ENCODE data around the gene RNF150.
"Not testable (repeated sequence)": the region's sequence is repeated elsewhere in the genome, so short reads cannot be mapped to it uniquely, and the experiment has no call there.

The RNF150 gene

DNA sequence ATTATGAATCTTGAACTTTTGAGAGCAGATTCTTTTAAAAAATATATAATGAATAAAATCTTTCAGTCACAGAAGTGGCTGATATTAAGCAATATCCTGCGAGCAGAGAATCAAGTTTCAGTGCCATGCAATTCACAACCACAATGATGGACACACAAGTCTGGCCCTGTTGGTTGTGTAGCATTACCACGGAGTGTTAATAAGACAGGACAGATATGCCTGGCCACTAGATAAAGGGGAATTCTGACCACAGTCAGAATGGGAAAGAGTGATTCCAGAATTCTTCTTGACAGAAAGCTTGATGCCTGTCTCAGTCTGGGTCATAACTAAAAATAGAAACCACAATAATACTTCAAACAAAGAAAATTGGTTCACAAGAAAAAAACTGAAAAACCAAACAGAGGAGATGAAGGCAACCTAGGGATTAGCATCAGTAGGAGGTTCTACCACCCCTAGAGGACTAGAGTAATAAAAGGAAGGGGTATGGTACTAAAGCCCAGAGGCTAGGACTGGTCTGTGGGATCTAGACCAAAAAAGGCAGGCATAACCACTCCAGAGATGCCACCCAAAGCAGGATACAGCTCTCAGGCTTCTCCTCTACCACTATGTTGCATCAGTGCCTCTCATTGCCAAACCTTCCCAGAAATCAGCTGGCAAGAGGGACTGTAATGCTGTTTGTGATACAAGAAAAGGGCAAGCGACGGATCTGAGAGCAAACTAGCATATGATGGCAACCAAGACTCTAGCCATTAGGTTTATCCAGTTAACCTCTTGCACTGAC is 59.0 kb downstream of the RNF150 start:
- no peak for DNase-seq

DNA sequence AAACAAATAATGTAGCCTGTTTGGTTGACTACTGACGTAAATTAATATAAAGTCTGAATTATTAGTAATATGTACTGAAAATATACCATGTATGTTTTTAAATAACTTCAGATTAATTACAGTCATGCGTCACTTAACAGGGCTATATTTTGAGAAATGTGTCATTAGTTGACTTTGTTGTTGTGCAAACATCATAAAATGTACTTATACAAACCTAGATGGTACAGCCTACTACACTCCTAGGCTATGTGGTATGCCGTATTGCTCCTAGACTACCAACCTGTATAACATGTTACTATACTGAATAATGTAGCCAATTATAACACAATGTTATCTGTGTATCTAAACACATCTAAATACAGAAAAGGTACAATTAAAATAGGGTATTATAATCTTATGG is 66.6 kb downstream of the RNF150 start:
- DNase-seq = no peak

DNA sequence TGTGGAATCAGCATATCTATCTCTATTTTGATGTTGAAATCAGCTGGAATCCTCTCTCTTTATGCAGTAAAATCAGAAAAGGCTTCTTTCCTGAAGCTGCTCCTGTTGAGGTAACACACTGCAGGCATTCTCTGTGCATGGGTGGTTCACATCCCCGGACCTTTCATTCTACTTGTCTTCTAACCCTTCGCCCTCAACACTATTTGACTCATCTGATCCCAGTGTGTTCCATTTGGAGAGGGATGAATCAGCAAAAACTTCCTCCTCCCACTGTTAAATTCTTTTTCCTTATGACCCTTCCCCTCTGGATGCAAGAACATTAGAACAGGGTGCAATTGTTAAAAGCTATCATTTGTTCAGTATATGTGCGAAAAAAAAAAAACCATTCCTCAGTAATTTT is 67.4 kb downstream of the RNF150 start:
- DNase-seq = no peak

DNA sequence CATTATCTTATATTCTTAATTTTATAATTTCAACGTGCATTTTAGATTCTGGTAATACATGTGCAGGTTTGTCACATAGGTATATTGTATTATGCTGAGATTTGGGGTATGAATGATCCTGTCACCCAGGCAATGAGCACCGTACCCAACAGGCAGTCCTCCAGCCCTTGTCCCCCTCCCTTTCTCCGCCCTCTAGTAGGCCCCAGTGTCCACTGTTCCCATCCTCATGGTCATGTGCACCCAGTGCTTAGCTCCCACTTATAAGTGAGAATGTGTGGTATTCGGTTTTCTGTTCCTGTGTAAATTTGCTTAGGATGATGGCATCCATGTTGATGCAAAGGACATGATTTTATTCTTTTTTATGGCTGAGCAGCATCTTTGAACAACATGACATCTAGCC is 70.6 kb downstream of the RNF150 start:
- no peak for DNase-seq

DNA sequence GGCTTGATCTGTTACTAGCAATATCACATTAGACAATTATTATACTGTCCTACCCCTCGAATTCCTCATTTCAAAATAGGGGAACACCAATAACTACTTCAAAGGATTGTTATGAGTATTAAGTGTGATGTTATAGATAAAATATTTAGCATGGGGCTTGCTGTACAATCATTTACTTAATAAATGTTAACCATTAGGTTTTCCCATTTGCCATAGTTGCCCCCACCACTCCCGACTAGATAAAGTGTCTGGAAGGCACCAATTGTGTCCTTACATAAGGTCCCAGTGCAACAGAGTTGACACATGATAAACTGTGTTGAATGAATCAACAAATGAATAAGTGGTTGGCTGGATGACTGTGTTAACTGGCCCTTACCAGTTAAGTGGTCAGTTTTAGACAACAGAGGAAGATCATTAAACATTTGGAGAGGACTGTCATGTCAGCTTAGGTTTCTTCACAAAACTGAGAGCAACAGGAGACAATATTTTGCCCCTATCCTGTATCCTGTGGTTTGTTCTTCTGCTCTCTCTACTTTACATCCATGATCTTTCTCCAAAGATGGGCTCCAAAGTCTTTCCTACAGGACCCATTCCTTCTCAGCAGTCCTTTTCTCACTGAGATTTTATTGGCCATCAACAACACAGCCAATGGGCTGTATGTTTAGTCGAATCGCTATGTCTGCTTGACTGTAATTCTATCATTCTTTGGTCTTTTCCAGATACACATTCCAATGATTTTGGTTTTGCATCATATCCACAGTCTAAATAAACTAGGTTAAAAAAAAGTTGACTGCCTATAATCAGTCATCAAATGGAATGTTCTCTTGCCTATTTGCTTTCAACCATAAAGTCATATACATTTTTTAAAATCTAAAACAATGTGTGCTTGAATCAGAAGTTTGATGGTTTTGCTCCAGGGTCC is 74.4 kb downstream of the RNF150 start:
- DNase-seq = no peak

DNA sequence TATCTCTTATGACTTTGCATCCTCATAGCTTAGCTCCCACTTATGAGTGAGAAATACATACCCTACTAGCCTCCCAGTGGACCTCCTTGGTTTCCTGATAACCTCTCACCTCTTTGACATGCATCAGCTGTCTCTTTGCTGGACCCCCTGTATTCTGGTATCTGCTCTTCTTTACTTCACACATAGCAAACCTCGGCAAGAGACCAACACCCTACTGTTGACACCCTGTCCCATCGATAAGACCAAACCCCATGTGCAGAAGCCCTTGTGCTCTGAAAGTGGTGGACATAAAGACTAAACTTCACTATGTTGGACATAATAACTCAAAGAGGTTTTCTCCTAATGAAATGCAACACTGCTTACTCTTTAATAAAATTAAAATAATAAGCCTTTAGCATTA is 75.7 kb downstream of the RNF150 start:
- DNase-seq = no peak

DNA sequence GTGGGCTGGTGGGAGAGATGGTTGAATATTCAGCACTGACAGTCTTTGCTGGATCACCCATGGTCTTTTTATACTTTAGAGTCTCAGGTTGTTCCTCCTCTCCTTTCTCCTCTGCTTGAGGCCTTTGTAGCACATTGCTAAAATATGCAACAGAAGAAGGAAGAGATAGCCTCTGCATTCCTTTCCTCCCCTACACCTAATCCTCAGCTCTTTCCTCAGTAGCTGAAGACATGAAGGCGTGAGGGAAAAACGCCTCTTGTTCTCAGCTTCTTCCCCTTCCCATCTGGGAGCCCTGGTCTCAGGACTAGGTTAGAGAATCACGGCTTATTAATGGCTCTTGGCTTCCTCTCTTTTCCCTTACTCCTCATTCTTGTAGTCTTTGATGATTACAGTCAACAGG is 76.8 kb downstream of the RNF150 start:
- DNase-seq = no peak

DNA sequence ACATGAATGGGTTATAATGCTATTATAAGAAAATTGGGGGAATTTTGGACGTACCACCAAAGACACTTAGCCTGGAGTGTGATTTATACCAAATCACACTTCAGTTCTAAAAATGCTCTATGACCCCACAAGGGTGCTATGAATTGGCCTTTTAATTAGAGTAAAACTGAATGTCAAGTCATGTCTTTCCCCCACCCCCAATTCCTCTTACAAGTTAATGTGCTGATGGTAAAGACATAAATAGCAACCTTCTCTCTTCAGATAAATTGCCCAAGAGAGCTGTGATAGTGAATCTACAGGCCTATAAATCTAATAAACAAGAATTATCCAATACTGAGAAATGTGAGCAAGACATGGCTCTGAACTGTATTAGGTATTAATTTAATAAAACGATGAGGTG is 78.8 kb downstream of the RNF150 start:
- DNase-seq = no peak

DNA sequence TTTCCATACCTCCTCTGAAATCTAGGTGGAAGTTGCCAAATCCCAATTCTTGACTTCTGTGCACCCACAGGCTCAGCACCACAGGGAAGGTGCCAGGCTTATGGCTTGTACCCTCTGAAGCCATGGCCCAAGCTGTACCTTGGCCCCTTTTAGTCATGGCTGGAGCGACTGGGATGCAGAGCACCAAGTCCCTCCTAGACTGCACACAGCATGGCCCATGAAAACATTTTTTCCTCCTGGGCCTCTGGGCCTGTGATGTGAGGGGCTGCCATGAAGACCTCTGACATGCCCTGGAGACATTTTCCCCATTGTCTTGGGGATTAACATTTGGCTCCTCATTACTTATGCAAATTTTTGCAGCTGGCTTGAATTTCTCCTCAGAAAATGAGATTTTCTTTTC is 82.3 kb downstream of the RNF150 start:
- DNase-seq = not testable (repeated sequence)

DNA sequence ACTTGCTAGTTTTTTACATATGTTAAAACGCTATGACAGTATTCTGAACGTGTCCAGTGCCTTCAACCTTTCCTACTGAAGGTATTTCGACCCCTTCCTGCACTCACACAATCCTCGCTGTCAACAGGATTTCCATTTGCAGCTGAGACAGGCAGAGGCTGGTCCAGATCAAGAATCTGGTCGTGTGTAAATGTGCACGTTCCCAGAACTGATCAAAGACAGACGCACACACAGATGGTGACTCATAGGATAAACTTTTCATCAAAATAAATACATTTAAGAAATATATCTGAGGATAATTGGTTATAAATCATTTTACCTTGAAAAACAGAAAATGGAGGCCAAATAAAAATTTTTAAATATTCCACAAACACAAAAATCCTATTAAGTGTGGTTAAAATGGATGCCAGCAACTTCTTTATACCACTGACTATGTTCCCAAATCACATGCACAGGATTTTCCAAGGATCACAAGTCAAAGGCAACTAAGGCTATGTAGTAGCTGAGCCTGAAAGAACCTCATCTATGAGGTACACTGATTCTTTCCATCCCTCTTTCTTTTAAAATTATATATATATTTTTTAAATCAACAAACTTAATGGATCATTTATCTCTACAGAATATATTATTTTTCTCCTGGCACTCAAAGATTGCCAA is 85.9 kb downstream of the RNF150 start:
- no peak for DNase-seq

DNA sequence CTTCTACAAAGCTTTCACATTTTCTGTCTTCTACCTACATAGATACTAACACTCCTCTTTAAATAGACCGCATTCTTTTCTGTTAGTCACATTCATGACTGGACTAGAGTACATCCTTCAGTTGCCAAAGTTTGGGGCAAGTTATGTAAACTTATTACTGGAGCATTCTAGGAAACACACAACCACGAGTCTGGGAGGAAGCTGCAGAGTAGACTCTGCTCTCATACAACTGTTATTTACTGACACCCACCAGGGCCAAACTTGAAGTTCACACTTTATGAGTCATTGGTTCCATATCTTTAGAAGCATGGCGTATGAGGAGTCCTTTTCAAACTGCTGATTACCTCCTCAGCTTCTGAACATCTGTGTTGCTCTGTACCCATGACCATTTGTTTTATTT is 87.0 kb downstream of the RNF150 start:
- DNase-seq = peak; percentile 54 to 89

DNA sequence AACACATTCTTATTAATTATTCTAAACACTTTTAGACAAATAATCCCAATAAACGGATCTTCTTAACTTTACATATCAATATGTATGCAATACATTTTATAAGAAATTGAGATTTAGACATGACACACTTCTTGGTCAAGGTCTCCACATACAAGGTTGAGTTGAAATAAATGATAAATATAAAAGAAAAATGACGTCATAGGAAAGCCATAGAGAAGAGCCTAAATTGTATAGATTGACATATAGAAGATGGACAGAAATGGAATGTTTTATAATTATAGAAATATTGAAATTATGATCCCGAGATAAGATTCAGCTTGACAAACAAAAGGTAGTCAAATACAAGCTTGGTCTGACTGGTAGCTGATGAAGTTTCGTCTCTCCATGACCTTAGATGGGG is 87.4 kb downstream of the RNF150 start:
- DNase-seq = no peak

DNA sequence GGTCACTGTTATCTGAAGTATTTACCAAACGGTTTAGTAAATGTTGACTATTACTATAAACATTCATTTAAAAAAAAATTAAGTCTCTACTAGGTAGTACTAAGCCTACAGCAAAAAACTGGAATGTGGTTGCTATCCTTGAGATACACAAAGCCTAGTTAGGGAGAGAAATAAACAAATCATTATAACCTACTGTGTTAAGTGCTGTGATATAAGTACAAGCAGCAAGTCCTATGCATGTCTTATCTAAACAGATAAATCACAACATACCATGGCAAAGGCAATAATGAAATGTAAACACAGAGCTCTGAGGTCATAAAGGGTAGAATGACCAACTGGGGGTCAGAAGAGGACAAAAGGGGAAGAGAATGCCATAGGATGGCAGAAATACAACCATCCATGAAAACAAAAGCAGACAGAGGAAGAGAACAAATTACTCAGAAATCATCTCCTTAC is 92.2 kb downstream of the RNF150 start:
- DNase-seq = no peak

DNA sequence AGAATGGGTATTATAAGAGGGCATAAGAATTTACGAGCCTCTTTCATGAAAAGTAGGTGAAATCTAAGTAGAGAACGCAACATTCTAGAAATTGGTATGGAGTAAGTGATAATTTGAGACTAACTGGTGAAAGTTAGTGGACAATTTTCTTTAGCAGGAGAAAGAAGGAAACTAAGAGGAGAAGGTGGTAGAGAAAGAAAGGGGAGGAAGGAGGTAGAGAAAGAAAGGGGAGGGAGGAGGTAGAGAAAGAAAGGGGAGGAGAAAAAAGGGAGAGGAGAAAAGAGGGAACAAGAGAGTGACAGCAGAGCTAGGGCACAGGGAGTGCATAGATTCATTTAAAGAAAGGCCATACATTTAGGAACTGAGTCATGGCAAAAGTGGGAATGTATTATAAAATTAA is 94.1 kb downstream of the RNF150 start:
- DNase-seq = no peak

DNA sequence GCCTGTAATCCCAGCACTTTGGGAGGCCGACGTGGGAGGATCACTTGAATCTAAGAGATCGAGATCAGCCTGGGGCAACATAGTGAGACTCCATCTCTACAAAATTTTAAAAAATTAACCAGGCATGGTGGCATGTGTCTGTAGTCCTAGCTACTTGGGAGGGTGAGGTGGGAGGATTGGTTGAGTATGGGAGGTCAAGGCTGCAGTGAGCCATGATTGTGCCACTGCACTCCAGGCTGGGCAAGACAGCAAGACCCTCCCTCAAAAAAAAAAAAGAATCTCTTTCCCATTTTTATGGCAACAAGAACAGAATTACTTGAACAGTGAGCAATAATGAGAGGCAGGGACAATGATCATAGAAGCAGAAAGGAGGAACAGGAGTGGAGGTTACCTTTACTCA is 94.8 kb downstream of the RNF150 start:
- no peak for DNase-seq

DNA sequence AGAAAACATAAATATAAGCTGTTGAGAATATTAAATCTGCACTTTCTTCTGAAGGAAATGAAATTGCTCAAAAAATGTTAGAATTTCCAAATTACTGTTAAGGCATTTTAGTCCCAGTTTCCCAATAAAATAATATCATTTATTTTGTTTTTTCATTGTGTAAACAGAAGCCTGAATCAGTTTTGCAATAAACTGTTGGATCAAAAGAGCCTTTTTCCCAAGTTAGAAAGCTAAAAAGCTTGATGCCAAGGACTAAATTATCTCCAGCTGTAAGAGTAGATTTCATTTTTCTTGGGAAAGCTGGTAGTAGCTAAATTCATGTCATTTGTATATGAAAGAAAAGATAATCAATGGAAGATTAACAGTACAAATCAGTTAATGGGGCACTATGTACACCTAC is 95.8 kb downstream of the RNF150 start:
- DNase-seq = no peak

DNA sequence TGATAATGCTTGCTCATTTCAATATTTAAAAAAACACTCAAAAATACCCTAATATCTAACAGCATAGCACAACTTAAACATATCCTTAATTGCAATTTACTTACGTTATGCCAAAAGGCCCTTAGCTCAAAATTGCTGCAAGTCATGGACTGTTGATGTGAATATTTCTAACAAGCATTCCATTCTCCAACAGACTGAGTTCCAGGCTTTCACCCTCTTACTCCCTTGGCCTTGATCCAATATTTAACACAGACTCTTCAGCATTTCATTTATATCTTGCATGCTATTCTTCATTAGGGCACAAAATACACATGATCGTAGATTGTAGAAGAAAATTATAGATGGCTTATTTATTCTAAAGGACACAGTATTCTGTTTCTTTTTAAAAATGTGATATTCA is 96.5 kb downstream of the RNF150 start:
- DNase-seq = no peak

DNA sequence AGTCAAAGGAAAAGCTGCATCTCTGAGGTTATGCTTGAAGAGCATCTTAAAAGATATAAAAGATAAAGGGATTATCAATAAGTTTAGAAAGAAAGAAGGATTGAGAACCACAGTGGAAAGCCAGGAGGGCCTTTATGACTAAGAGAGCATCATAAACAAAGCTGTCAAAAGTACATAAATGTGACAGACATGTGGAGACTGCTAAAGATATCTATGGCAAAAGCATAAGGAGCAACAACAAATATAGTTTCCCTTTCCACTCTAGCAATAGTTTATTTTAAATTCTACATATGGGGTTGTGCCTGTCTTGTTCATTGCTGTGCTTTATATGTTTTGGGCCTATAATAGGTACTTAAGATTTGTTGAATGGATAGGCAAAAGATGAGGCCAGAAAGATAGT is 97.3 kb downstream of the RNF150 start:
- DNase-seq = no peak

DNA sequence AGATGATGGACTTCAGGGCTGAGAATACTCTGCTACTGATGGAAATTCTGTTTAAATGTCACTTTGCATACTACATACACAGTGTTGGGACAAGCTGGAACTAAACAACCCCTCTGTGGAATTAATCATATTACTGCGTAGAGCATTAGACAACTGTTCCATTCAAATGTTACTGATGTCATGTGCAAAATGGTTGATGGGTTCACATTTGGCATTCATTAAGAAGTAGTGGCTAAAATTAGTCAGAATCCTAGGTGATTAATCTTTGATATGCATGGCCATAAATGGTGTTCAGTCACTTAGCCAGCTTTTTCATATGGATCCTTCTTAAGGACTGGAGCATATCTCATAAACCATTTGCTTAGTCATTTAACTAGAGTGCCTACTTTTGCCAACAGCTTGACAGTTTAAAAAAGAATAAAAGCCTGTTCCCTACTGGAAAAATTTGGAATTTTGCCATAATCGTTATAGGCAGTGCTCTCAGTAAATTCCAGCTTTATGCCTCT is 105.2 kb downstream of the RNF150 start:
- DNase-seq = no peak

DNA sequence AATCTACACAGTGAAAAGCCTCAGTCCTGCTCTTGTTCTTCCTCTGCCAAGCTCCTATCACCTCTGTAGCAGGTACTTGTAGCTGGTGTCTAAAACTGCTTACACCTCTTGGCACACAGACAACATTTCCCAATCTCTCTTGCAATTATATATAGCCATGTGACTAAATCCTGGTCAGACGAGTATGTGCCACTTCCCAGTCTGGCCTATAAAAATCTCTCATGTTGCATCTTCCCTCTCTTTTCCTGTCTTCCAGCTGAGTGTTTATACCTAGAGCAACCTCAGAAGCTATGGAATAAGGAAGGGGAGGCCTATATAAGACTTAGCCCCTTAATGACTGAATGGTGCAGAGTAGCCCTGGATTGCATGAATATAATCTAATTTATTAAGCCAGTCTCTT is 105.8 kb downstream of the RNF150 start:
- DNase-seq = peak in 1 of 2 donors; percentile 26

DNA sequence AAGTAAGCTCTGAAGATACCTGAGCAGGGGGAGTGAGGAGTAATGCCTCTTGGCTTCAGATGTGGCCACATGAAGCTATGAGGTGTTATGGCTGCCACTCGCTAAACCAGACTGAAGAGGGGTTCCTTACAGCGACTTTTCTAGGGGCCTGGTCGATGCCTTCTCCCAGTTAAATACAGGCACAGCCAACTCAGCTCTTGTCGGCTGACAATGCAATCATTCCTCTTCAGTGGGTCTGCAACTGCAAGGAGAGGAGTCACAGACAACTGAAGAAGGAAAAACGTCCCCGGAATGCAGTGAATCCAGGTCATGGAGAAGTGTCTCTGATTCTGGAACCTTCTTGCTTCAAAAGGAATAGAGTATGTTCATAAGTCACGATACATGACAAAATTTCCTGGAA is 106.4 kb downstream of the RNF150 start:
- no peak for DNase-seq

DNA sequence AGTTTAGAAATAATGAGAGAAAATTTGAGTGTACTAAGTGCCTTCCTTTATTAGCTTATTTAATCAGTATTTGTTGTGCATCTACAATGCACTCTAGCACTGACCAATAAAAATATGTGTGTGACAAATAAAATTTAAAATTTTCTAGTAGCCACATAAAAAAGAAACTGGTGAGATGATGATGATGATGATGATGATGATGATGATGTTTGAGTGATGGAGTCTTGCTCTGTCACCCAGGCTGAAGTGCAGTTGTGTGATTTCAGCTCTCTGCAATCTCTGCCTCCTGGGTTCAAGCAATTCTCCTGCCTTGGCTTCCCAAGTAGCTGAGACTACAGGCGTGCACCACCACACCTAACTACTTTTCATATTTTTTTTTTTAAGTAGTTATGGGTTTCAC is 110.2 kb downstream of the RNF150 start:
- no peak for DNase-seq

DNA sequence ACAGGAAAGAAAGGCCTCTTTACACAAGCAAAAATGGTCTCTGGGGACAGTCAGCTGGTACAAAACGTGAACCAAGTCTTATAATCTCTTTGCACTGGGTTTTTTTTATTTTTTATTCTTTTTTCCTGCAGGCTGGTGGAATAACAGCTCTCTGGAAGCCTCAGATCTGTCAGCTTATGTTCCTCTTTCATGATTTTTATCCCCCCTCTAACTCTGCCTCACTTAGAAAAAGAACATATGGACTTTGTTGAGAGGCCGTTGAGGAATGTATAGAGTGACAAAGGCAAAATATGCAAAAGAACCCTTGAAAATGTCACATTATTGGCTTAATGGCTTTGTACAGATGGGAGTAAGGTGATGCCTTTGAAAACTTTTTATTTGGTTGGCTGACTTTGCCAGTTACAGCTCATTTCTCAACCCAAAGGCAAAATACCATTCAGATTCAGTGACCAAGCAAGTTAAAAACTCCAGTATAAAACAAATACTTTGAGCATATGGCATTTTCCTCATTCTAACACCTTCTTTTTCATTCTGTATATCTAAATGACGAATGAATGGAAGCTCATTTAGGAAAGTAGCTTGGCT is 111.1 kb downstream of the RNF150 start:
- no peak for DNase-seq

All from inflammatory macrophage (primary cell).